IMR-90 (cell line): ENCODE results near the gene NAP1L1. TPM values are rescaled to one million over a fixed set of nuclear protein-coding genes. Genes with fewer than 3 reads are reported as not detected.

Experiments
- ATAC-seq: fragments of 200-7000 bp; cut with Tn5 transposase; 2 replicates; pipeline ENCODE4 v1.9.1; 2020; ENCODE audit warnings: low read depth, mild to moderate bottlenecking, moderate library complexity
- BruUV-seq: library from RNA; stranded (reverse); fragments of 400-500 nt; replicated peaks from 2 replicates; lab custom pipeline; 2021; lab: Mats Ljungman, UMichigan
- CTCF ChIA-PET: fragments of 300-600 bp; formaldehyde crosslinking; extraction: SDS; loops from one replicate; lab custom pipeline; 2021; ENCODE audit warnings: antibody characterized with exemption; lab: Yijun Ruan, JAX
- POLR2A ChIA-PET: fragments of 300-600 bp; sonication (Branson Sonifier 250); formaldehyde crosslinking; loops from one replicate; lab custom pipeline; 2022; ENCODE audit warnings: antibody characterized with exemption; ENCODE audit not compliant: unreplicated experiment; lab: Charles Lee
- DNase-seq: peaks from one replicate; pipeline ENCODE4 v3.0.0; 2013
- H2AFZ ChIP-seq: replicated peaks from 2 replicates; pipeline ENCODE3; 2013; ENCODE audit warnings: low read length, mild to moderate bottlenecking; ENCODE audit not compliant: poor library complexity
- H2AK5ac ChIP-seq: 2 replicates; pipeline ENCODE4 v1.6.1; 2013; ENCODE audit warnings: low read depth, low read length, inconsistent platforms
- H2AK9ac ChIP-seq: replicated peaks from 2 replicates; pipeline ENCODE3; 2013; ENCODE audit warnings: mild to moderate bottlenecking, low read depth, low read length, moderate library complexity; ENCODE audit not compliant: poor library complexity
- H2BK120ac ChIP-seq: 2 replicates; pipeline ENCODE4 v1.6.1; 2013; ENCODE audit warnings: low read depth, low read length, inconsistent platforms
- H2BK15ac ChIP-seq: 3 replicates; pipeline ENCODE4 v1.6.1; 2013; ENCODE audit warnings: low read depth, low read length, inconsistent platforms
- H2BK20ac ChIP-seq: 2 replicates; pipeline ENCODE4 v1.6.1; 2013; ENCODE audit warnings: low read depth, mild to moderate bottlenecking, inconsistent platforms, low read length, moderate library complexity
- H2BK5ac ChIP-seq: 2 replicates; pipeline ENCODE4 v1.6.1; 2013; ENCODE audit warnings: mild to moderate bottlenecking, low read depth, low read length, inconsistent platforms; ENCODE audit not compliant: poor library complexity, severe bottlenecking
- H3K14ac ChIP-seq: replicated peaks from 2 replicates; pipeline ENCODE4 v1.6.1; 2013; ENCODE audit warnings: low read depth, low read length, inconsistent platforms
- H3K18ac ChIP-seq: 2 replicates; pipeline ENCODE4 v1.6.1; 2013; ENCODE audit warnings: low read depth, low read length, control low read depth
- H3K23ac ChIP-seq: 2 replicates; pipeline ENCODE4 v1.6.1; 2013; ENCODE audit warnings: low read depth, low read length, inconsistent platforms
- H3K27ac ChIP-seq: 2 replicates; pipeline ENCODE4 v1.5.1; 2013; ENCODE audit warnings: mild to moderate bottlenecking, control low read depth, low read length; ENCODE audit not compliant: insufficient read depth
- H3K27me3 ChIP-seq: 2 replicates; pipeline ENCODE4 v1.6.1; 2013; ENCODE audit warnings: low read length; ENCODE audit not compliant: control insufficient read depth, insufficient read depth
- H3K36me3 ChIP-seq: 2 replicates; pipeline ENCODE4 v1.6.1; 2013; ENCODE audit warnings: low read length, mixed read lengths; ENCODE audit not compliant: control insufficient read depth, insufficient read depth
- H3K4ac ChIP-seq: 2 replicates; pipeline ENCODE4 v1.6.1; 2013; ENCODE audit warnings: low read depth, low read length, inconsistent platforms
- H3K4me1 ChIP-seq: 2 replicates; pipeline ENCODE4 v1.6.1; 2013; ENCODE audit warnings: low read length, mixed read lengths; ENCODE audit not compliant: control insufficient read depth, insufficient read depth
- H3K4me2 ChIP-seq: 2 replicates; pipeline ENCODE4 v1.6.1; 2013; ENCODE audit warnings: low read depth, mild to moderate bottlenecking, control low read depth, low read length, moderate library complexity
- H3K4me3 ChIP-seq: 2 replicates; pipeline ENCODE4 v1.5.1; 2013; ENCODE audit warnings: low read depth, mild to moderate bottlenecking, control low read depth, low read length, moderate library complexity; ENCODE audit not compliant: insufficient read depth
- H3K56ac ChIP-seq: 2 replicates; pipeline ENCODE4 v1.6.1; 2013; ENCODE audit warnings: low read length, inconsistent platforms; ENCODE audit not compliant: insufficient read depth; ENCODE audit errors: extremely low read depth
- H3K79me1 ChIP-seq, 2 experiments: 2 replicates each; pipeline ENCODE4 v1.6.1; 2013; ENCODE audit warnings: low read length in 2 of 2, inconsistent platforms in 1 of 2, low read depth in 1 of 2
- H3K9ac ChIP-seq: 2 replicates; pipeline ENCODE4 v1.6.1; 2013; ENCODE audit warnings: low read depth, low read length, control low read depth
- H3K9me1 ChIP-seq: 2 replicates; pipeline ENCODE4 v1.6.1; 2013; ENCODE audit warnings: low read length, inconsistent platforms; ENCODE audit not compliant: insufficient read depth
- H3K9me3 ChIP-seq: 2 replicates; pipeline ENCODE4 v1.6.1; 2013; ENCODE audit warnings: low read length; ENCODE audit not compliant: control insufficient read depth, insufficient read depth
- H4K20me1 ChIP-seq: 2 replicates; pipeline ENCODE4 v1.6.1; 2013; ENCODE audit warnings: low read length, inconsistent platforms; ENCODE audit not compliant: insufficient read depth
- H4K5ac ChIP-seq: 2 replicates; pipeline ENCODE4 v1.6.1; 2013; ENCODE audit warnings: mild to moderate bottlenecking, low read depth, low read length, control low read depth
- H4K8ac ChIP-seq, 2 experiments: 2 replicates each; pipeline ENCODE4 v1.6.1; 2013; ENCODE audit warnings: low read depth in 2 of 2, low read length in 2 of 2, control low read depth in 1 of 2, inconsistent platforms in 1 of 2
- H4K91ac ChIP-seq: 2 replicates; pipeline ENCODE4 v1.6.1; 2013; ENCODE audit warnings: low read depth, low read length, inconsistent platforms; ENCODE audit not compliant: insufficient read depth
- BHLHE40 ChIP-seq: fragments of 150-350 bp; IDR thresholded peaks from 2 replicates; pipeline ENCODE4 v1.6.1; 2016; ENCODE audit warnings: mild to moderate bottlenecking, low read depth, low read length
- CEBPB ChIP-seq: IDR thresholded peaks from 2 replicates; pipeline ENCODE4 v1.6.1; 2012; ENCODE audit warnings: low read depth, low read length, improper control_type of control experiment
- CHD1 ChIP-seq: IDR thresholded peaks from 2 replicates; pipeline ENCODE4 v1.6.1; 2012; ENCODE audit warnings: low read depth, low read length, improper control_type of control experiment
- FOS ChIP-seq: fragments of 150-350 bp; IDR thresholded peaks from 2 replicates; pipeline ENCODE4 v1.6.1; 2016; ENCODE audit warnings: low read depth, low read length
- MAFK ChIP-seq: IDR thresholded peaks from 2 replicates; pipeline ENCODE4 v1.6.1; 2012; ENCODE audit warnings: low read depth, low read length, improper control_type of control experiment
- MAZ ChIP-seq: IDR thresholded peaks from 2 replicates; pipeline ENCODE4 v1.6.1; 2012; ENCODE audit warnings: low read depth, mild to moderate bottlenecking, low read length, improper control_type of control experiment, moderate library complexity, borderline replicate concordance
- MXI1 ChIP-seq: IDR thresholded peaks from 2 replicates; pipeline ENCODE4 v1.6.1; 2012; ENCODE audit warnings: low read depth, mild to moderate bottlenecking, low read length, moderate library complexity, borderline replicate concordance
- NFE2L2 ChIP-seq: fragments of 150-350 bp; IDR thresholded peaks from 2 replicates; pipeline ENCODE4 v1.6.1; 2016; ENCODE audit warnings: low read depth, mild to moderate bottlenecking, low read length
- RAD21 ChIP-seq: IDR thresholded peaks from 2 replicates; pipeline ENCODE4 v1.6.1; 2012; ENCODE audit warnings: low read length, improper control_type of control experiment
- WGBS, 2 experiments: methylation state at CpG; one replicate each; pipeline versions ENCODE4 v1.1.5 to v1.1.7; 2013; ENCODE audit warnings: missing lambda C conversion rate in 2 of 2; ENCODE audit not compliant: insufficient read length in 1 of 2; ENCODE audit errors: extremely low coverage in 2 of 2; 5-methylcytosine and 5-hydroxymethylcytosine counted together
- dilution Hi-C: fragments of 300-500 bp; cut with HindIII; formaldehyde crosslinking; loops from one replicate; pipeline ENCODE4 v1.14.3; 2018; ENCODE audit warnings: low sequenced_read_pairs; ENCODE audit not compliant: unreplicated experiment
- in situ Hi-C: fragments of 300-500 bp; cut with MboI; formaldehyde crosslinking; loops from 3 replicates; pipeline ENCODE4 v1.14.3; 2019; ENCODE audit warnings: low sequenced_read_pairs, inconsistent platforms, mixed read lengths
- intact Hi-C: fragments of 100-400 bp; cut with micrococcal nuclease; formaldehyde crosslinking; loops from 2 replicates; pipeline ENCODE4 v1.10.0; 2022
- polyA plus RNA-seq, 3 experiments: library from polyadenylated mRNA; depleted of rRNA; stranded (reverse); fragments of >200 nt; gene quantifications; 2 replicates each; pipeline ENCODE4 v1.2.3, GENCODE V29; 2012; ENCODE audit warnings: low replicate concordance in 1 of 3
- total RNA-seq: library from RNA; depleted of rRNA; stranded (reverse); fragments of >200 nt; gene quantifications from 2 replicates; pipeline ENCODE4 v1.2.3, GENCODE V29; 2012
- TF ChIP-seq, protein P1 (sequence below): fragments of 150-350 bp; IDR thresholded peaks from 2 replicates; pipeline ENCODE4 v1.6.1; 2017; ENCODE audit warnings: mild to moderate bottlenecking, antibody characterized with exemption, low read length, low read depth
- TF ChIP-seq, protein P2 (sequence below): fragments of 150-350 bp; IDR thresholded peaks from 2 replicates; pipeline ENCODE4 v1.6.1; 2016; ENCODE audit warnings: low read depth, mild to moderate bottlenecking, low read length, moderate library complexity, borderline replicate concordance

Gene NAP1L1
- total and polyA plus RNA-seq, 2 of the 4 experiments (the other 2 are of a cell fraction), result 86.4 to 200 TPM

DNA sequence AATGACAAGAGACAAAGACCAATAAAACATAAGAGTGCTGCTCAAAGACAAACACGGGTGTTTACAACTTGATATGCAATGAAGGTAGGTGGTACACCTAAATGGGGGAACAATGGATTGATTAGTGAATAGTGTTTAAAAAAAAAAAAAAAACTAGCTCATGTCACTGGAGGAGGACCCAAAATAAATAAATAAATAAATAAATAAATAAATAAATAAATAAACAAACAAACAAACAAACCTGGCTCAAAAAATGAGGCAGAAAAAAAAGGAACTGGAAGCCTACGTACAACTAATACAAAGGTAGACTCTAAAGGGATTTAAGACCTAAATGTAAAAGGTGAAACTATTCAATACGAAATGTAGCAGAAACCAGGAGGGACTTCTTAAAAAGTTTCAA is 18.6 kb downstream of the NAP1L1 start:
- no peak overlapping the region for H2BK20ac ChIP-seq
- dilution Hi-C loops (no loop called here), in situ Hi-C loops (loop anchor here (25.0 kb wide), 1 partner anchor 396 kb away; no protein-coding TSS in a partner anchor), intact Hi-C loops (no loop called here)
- H4K20me1 ChIP-seq, result peaks cover 42% of the 10 kb centered on the region
- WGBS, 2 experiments, result no CpG with 5 or more reads among the region's 3 CpGs
- no peak overlapping the region for H3K27ac ChIP-seq
- no TSS peak for BruUV-seq
- H3K4me1 ChIP-seq, result no peaks in the 10 kb centered on the region
- H2AK9ac ChIP-seq, result no peak overlapping the region
- H3K36me3 ChIP-seq, result peaks cover 23% of the 10 kb centered on the region
- no peaks in the 10 kb centered on the region for H3K27me3 ChIP-seq
- H4K5ac ChIP-seq, result no peak overlapping the region
- peaks cover 3% of the 10 kb centered on the region; the same call in 1 of the 2 replicates for H3K9me3 ChIP-seq
- no peak overlapping the region for H3K4me2 ChIP-seq
- DNase-seq (no peak), ATAC-seq (no peak)
- no peak overlapping the region for H3K14ac ChIP-seq
- no peak overlapping the region for H3K56ac ChIP-seq
- no peak overlapping the region for H2BK120ac ChIP-seq
- no peak overlapping the region for H4K91ac ChIP-seq
- peaks cover 22 to 48% of the 10 kb centered on the region in 2 experiments for H3K79me1 ChIP-seq
- 0 out of 2 replicates have a peak, but pooled peaks cover 4% of the 10 kb centered on the region for H3K9me1 ChIP-seq
- no peak overlapping the region for H3K23ac ChIP-seq
- H2AK5ac ChIP-seq, result no peak overlapping the region
- no peak overlapping the region for H2AFZ ChIP-seq
- H4K8ac ChIP-seq, result no peak overlapping the region
- H2BK5ac ChIP-seq, result no peak overlapping the region
- no peak overlapping the region for H3K9ac ChIP-seq
- H3K4me3 ChIP-seq, result no peak overlapping the region
- no peak overlapping the region for H3K4ac ChIP-seq
- no peak overlapping the region for H2BK15ac ChIP-seq
- POLR2A ChIA-PET, result interaction anchor here (0.6 kb wide), 1 partner anchor 395 kb away, joined by 3 read pairs; no protein-coding TSS in a partner anchor
- no peak for TF ChIP-seq MXI1
- TF ChIP-seq CEBPB, result no peak
- TF ChIP-seq, protein P1, sequence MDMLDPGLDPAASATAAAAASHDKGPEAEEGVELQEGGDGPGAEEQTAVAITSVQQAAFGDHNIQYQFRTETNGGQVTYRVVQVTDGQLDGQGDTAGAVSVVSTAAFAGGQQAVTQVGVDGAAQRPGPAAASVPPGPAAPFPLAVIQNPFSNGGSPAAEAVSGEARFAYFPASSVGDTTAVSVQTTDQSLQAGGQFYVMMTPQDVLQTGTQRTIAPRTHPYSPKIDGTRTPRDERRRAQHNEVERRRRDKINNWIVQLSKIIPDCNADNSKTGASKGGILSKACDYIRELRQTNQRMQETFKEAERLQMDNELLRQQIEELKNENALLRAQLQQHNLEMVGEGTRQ, result no peak
- TF ChIP-seq FOS, result no peak
- no peak for TF ChIP-seq CHD1
- no peak for TF ChIP-seq NFE2L2
- no peak for TF ChIP-seq RAD21
- TF ChIP-seq, protein P2, sequence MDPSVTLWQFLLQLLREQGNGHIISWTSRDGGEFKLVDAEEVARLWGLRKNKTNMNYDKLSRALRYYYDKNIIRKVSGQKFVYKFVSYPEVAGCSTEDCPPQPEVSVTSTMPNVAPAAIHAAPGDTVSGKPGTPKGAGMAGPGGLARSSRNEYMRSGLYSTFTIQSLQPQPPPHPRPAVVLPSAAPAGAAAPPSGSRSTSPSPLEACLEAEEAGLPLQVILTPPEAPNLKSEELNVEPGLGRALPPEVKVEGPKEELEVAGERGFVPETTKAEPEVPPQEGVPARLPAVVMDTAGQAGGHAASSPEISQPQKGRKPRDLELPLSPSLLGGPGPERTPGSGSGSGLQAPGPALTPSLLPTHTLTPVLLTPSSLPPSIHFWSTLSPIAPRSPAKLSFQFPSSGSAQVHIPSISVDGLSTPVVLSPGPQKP, result no peak
- TF ChIP-seq BHLHE40, result no peak
- TF ChIP-seq MAZ, result no peak
- no peak for TF ChIP-seq MAFK
- CTCF ChIA-PET, result interaction anchor here (0.6 kb wide), 1 partner anchor 68 kb away, joined by 3 read pairs; no protein-coding TSS in a partner anchor
- H3K18ac ChIP-seq, result no peak overlapping the region
